Right kidney (tissue), 1 donor: Measurements from ENCODE around the gene GLG1.

Experiments used
- DNase-seq: peaks from one replicate; pipeline ENCODE4 v3.0.0-alpha.2; 2016

The GLG1 gene

GRCh38 chr16:74477226-74477625, 129.7 kb downstream of the GLG1 start:
- no peak for DNase-seq

- no peak for DNase-seq
These were observed 132.5 kb downstream of the GLG1 start for GRCh38 chr16:74474416-74474815.

GRCh38 chr16:74472540-74472939, 134.4 kb downstream of the GLG1 start:
- DNase-seq = no peak

- DNase-seq = no peak
These were observed 134.9 kb downstream of the GLG1 start for GRCh38 chr16:74472010-74472409.

- no peak for DNase-seq
These were observed 136.9 kb downstream of the GLG1 start for GRCh38 chr16:74469946-74470478.

GRCh38 chr16:74468807-74469525, 137.9 kb downstream of the GLG1 start:
- no peak for DNase-seq

- DNase-seq = no peak
These were observed 140.0 kb downstream of the GLG1 start for GRCh38 chr16:74466872-74467271.

- DNase-seq = no peak
These were observed 140.8 kb downstream of the GLG1 start for GRCh38 chr16:74465851-74466685.

GRCh38 chr16:74465281-74465680, 141.6 kb downstream of the GLG1 start:
- no peak for DNase-seq

GRCh38 chr16:74463888-74464287, 143.0 kb downstream of the GLG1 start:
- DNase-seq = no peak

- DNase-seq = no peak
These were observed 144.6 kb downstream of the GLG1 start for GRCh38 chr16:74462361-74462760.

GRCh38 chr16:74461826-74462225, 145.1 kb downstream of the GLG1 start:
- no peak for DNase-seq

GRCh38 chr16:74460542-74460941, 146.4 kb downstream of the GLG1 start:
- no peak for DNase-seq

GRCh38 chr16:74456290-74456625, 150.7 kb downstream of the GLG1 start:
- DNase-seq = no peak

- DNase-seq = no peak
These were observed 151.2 kb downstream of the GLG1 start for GRCh38 chr16:74455619-74456289.

- no peak for DNase-seq
These were observed 151.7 kb downstream of the GLG1 start for GRCh38 chr16:74455213-74455612.

- DNase-seq = no peak
These were observed 154.8 kb downstream of the GLG1 start for GRCh38 chr16:74451951-74452758.

- DNase-seq = no peak
These were observed 155.8 kb downstream of the GLG1 start for GRCh38 chr16:74450967-74451760.

GRCh38 chr16:74450236-74450635, 156.7 kb downstream of the GLG1 start:
- no peak for DNase-seq

- no peak for DNase-seq
These were observed 157.4 kb downstream of the GLG1 start for GRCh38 chr16:74449470-74449869.

GRCh38 chr16:74448990-74449389, 157.9 kb downstream of the GLG1 start:
- no peak for DNase-seq
